Cardiac fibroblast (primary cell): ENCODE results near the gene PLK1.
"Not testable (repeated sequence)": the region's sequence is repeated elsewhere in the genome, so short reads cannot be mapped to it uniquely, and the experiment has no call there.

Experiments used
- DNase-seq, 2 donors: peaks; one replicate each; pipeline versions ENCODE4 v3.0.0 to v3.0.0-alpha.2; 2010; ENCODE audit warnings: low read depth in 2 of 2
- H3K4me3 ChIP-seq, 2 donors: replicated peaks in 1 of 2; 1 replicate in 1 of 2; 2 replicates in 1 of 2; pipeline ENCODE4 v1.5.1; 2011; ENCODE audit warnings: low read depth in 2 of 2, low read length in 2 of 2, mild to moderate bottlenecking in 2 of 2, moderate library complexity in 1 of 2
- TF ChIP-seq, protein P1 (sequence below): IDR thresholded peaks from one replicate; pipeline ENCODE4 v1.5.1; 2011; ENCODE audit warnings: low read depth, mild to moderate bottlenecking, low read length, inconsistent platforms

PLK1 gene

DNA sequence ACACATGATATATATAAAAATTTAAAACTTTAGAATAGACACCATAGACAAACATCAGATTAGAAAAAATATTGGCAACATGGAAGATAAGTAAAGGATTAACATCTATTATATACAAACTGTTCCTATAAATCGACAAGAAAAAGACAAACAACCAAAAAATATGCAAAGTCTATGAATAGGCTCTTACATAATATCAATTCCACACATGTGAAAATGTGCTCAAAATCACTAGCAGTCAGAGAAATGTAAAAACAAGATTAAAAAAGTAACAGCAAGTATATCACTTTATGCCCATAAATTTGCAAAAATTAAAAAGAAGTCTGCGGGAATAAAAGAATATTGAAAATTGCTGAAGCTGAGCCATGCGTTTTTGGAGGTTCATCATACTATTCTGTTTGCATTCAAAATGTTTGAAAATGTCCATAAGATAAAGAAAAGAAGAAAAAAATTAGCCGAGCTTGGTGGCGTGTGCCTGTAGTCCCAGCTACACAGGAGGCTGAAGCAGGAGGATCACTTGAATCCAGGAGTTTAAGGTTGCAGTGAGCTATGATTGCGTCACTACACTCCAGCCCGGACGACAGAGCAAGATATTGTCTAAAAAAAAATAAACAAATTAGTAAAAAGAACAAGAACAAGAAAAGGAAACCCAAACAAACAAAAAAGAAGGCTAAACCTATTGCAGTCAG is 45.6 kb downstream of the PLK1 start:
- no peak for DNase-seq
- TF ChIP-seq, protein P1, sequence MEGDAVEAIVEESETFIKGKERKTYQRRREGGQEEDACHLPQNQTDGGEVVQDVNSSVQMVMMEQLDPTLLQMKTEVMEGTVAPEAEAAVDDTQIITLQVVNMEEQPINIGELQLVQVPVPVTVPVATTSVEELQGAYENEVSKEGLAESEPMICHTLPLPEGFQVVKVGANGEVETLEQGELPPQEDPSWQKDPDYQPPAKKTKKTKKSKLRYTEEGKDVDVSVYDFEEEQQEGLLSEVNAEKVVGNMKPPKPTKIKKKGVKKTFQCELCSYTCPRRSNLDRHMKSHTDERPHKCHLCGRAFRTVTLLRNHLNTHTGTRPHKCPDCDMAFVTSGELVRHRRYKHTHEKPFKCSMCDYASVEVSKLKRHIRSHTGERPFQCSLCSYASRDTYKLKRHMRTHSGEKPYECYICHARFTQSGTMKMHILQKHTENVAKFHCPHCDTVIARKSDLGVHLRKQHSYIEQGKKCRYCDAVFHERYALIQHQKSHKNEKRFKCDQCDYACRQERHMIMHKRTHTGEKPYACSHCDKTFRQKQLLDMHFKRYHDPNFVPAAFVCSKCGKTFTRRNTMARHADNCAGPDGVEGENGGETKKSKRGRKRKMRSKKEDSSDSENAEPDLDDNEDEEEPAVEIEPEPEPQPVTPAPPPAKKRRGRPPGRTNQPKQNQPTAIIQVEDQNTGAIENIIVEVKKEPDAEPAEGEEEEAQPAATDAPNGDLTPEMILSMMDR, result no peak
- no peak overlapping the region for H3K4me3 ChIP-seq

DNA sequence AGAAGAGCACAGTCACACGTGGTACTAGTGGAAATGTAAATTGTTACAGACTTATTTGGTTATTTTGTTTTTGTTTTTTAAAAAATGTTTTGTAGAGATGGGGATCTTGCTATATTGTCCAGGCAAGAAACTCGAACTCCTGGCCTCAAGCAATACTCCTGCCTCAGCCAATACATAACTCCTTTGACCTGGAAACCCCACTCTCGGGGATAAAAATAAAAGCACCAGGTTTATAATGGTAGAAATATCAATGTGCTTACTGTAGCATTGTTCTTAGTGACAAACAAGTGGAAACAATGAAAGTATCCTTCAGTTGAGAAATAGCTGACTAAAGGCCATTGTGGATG is 46.1 kb downstream of the PLK1 start:
- DNase-seq, result no peak
- TF ChIP-seq, protein P1, result no peak
- H3K4me3 ChIP-seq, result no peak overlapping the region

DNA sequence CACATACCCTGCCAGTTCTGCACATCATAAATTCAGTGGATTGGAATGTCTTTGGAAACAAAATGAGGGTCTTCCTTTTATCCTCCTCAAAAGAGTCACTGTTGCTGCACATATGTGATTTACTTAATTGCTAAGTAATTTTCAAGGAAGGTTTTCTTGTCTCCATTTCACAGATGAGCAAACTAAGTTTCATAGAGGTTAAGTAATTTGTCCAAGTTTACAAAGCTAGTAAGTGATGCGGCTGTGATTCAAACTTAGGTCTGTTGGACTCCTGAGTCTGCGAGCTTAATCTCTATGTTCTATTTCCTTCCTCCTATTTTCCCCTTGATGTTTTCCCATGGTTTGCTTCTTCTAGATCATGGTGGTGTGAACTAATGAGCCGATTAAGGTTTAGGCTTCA is 48.0 kb downstream of the PLK1 start:
- TF ChIP-seq, protein P1, result no peak
- no peak overlapping the region for H3K4me3 ChIP-seq

DNA sequence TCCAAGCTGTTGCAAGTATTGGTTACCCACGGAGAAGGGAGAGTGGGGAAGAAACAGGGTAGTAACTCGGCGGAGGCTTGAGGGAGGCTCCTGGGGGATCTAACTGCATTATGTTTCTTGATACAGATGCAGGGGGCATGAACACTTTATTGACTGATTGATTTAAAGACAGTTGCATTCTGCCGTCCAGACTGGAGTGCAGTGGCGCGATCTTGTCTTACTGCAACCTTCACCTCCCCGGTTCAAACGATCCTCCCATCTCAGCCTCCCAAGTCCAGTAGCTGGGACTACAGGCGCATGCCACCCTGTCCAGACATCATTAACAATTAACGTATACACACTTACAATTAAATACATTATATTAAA is 49.4 kb downstream of the PLK1 start:
- TF ChIP-seq, protein P1, result no peak
- no peak for DNase-seq
- no peak overlapping the region for H3K4me3 ChIP-seq

More for the DNA sequence above, 48.0 kb downstream of the PLK1 start:
- no peak for DNase-seq

DNA sequence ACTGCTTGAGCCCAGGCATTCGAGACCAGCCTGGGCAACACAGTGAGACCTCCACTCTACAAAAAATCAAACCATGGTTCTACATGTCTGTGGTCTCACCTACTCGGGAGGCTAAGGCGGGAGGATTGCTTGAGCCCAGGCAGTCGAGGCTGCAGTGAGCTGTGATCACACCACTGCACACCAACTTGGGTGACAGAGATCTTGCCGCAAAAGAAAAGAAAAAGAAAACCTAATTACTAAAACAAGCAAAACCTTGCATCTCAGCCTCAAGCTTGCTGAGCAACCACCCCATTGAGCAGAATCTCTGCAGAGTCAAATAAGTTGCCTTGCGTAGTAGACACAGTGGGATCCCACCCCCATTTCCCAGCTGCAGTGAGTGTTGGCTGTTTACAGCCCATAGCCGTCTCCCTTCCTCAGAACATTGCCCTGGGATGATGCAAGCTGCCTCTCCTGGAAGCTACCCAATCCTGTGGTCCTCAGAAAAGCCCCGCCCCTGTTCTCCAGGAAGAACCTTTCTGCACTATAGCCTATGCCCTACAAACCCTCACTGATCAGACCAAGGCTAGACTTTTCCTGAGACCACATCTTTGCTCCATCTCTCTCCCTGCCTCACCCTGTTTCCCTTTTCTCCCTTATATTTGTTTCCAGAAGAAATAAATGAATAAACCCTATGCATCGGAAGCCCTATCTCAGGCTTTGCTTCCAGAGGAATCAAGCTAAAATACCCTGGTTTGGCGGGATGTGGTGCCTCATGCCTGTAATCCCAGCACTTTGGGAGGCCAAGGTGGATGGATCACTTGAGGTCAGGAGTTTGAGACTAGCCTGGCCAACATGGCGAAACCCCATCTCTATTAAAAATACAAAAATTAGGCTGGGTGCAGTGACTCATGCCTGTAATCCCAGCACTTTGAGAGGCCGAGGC is 51.1 kb downstream of the PLK1 start:
- TF ChIP-seq, protein P1, result no peak
- no peak overlapping the region for H3K4me3 ChIP-seq
- DNase-seq, result peak; percentile 56 to 73

DNA sequence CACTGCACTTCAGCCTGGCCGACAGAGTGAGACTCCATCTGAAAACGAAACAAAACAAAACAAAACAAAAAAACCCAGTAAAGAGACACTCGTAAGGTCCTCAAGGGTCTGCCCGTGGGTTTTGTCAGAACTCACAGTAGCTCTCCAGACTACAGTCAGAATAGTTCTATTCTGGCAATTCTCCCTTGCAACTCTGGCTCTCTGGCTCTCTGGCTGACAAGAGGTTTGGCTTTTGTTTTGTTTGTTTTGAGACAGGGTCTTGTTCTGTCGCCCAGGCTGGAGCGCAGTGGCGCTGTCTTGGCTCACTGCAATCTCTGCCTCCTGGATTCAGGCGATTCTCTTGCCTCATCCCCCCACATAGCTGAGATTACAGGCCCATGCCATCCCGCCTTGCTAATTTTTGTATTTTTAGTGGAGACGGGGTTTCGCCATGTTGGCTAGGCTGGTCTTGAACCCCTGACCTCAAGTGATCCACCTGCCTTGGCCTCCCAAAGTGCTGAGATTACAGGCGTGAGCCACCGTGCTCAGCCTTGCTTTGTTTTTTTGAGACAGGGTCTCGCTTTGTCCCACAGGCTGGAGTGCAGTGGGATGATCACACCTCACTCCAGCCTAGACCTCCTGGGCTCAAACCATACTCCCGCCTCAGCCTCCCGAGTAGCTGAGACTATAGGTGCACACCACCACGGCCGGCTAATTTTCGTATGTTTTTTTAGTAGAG is 55.6 kb downstream of the PLK1 start:
- TF ChIP-seq, protein P1, result no peak
- H3K4me3 ChIP-seq, result no peak overlapping the region
- DNase-seq, result no peak

DNA sequence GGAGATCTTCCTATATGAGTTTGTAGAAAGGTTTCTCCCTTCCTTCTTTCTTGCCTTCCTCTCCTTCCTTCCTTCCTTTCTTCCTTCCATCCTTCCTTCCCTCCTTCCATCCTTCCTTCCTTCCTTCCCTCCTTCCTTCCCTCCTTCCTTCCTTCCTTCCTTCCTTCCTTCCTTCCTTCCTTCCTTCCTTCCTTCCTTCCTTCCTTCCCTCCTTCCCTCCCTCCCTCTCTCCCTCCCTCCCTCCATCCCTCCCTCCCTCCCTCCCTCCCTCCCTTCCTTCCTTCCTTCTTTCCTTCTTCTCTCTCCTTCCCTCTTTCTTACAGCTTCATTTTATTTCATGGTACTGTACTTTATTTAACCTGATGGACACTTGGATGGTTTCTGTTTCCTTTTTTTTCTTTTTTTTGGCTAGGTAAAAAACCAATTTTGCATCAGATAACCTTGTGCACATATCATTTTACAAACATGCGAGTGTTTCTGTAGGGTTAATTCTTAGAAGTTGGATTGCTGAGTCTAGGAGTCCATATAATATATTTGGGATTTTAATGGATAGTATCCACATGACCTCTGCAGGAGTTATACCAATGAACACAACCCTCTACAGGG is 58.8 kb downstream of the PLK1 start:
- H3K4me3 ChIP-seq, DNase-seq: not testable (repeated sequence)
